GM19455 (cell line): ENCODE results near the gene AHI1.
"Not testable (repeated sequence)": the region's sequence is repeated elsewhere in the genome, so short reads cannot be mapped to it uniquely, and the experiment has no call there.

ENCODE experiments used
- ATAC-seq: cut with Tn5 transposase; IDR thresholded peaks from one replicate; pipeline ENCODE4 v1.9.1; 2021; ENCODE audit not compliant: unreplicated experiment

AHI1 gene

DNA sequence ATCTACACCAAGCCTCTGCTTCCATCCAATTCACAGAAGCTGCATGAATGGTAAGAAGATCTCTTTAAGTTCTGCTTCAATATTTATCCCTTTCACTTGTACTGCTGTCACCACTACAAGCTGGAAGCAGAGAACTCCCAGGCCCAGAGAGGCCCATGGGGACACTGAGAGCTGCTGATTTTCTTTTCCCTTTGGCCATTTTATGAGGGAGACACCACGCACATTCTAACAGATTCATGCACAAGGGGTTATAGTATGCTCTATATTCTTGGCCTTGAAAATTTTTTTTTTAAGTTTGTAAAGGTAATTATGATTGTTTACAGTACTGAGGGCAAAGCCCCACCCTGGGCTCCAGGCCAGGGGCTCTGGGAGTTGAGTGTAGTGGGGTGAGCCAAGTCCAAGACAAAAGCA is 228.1 kb downstream of the AHI1 start:
- ATAC-seq: no peak

DNA sequence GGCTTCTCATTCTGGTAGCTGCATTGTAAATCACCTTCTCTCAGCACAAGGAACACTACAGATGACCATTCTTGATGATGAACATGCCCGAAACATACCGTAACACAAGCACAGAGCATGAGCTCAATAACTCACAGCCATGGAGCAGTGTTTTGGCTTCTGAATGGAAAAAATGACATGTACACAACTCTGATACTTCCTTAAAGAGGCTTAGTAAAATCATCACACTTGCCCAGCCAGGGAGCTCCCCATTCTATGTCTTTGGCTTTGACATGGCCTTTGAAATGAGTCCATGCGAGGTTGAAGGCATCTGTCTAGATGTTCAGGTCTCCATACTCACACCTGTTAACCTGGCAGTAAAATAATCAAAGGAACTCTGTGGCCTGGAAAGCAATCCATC is 228.8 kb downstream of the AHI1 start:
- ATAC-seq: no peak

GRCh38 chr6:135268263-135268662 is 229.3 kb downstream of the AHI1 start:
- no peak for ATAC-seq

DNA sequence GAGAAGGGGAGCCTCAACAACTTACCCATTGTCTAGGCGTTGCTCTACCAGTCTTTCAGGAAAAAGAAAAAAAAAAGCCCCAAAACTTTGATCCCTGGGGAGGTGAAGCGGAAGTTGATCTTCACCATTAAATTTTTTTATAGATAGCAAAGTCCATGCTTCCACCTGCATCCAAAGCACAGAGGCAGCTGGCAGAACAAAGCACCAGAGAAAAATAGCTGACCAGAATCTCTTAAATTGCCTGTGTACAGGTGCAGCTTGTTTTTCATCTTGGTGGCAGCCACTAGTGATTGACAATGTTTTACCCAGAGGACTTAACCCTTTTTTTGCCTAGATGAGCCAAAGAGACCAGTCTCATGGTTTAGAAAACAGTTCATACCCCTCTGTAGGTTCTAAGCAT is 230.5 kb downstream of the AHI1 start:
- no peak for ATAC-seq

- no peak for ATAC-seq
Measured at GRCh38 chr6:135266675-135267074, 230.9 kb downstream of the AHI1 start.

- no peak for ATAC-seq
Measured at GRCh38 chr6:135265278-135265677, 232.3 kb downstream of the AHI1 start.

GRCh38 chr6:135261872-135262725 is 235.4 kb downstream of the AHI1 start:
- ATAC-seq: no peak

GRCh38 chr6:135260612-135261011 is 236.9 kb downstream of the AHI1 start:
- no peak for ATAC-seq

DNA sequence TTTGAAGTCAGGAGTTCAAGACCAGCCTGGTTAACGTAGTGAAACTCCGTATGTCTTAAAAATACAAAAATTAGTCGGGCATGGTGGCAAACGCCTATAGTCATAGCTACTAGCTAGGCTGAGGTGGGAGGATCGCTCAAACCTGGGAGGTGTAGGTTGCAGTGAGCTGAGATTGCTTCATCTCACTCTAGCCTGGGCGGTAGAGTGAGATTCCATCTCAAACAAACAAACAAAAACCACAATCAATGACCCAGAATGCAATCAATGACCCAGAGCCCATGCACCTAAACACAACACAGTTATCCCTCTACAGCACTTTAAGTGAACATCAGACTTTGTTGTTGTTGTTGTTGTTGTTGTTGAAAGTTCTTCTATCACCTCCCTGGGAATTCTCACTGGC is 238.6 kb downstream of the AHI1 start:
- ATAC-seq: no peak

DNA sequence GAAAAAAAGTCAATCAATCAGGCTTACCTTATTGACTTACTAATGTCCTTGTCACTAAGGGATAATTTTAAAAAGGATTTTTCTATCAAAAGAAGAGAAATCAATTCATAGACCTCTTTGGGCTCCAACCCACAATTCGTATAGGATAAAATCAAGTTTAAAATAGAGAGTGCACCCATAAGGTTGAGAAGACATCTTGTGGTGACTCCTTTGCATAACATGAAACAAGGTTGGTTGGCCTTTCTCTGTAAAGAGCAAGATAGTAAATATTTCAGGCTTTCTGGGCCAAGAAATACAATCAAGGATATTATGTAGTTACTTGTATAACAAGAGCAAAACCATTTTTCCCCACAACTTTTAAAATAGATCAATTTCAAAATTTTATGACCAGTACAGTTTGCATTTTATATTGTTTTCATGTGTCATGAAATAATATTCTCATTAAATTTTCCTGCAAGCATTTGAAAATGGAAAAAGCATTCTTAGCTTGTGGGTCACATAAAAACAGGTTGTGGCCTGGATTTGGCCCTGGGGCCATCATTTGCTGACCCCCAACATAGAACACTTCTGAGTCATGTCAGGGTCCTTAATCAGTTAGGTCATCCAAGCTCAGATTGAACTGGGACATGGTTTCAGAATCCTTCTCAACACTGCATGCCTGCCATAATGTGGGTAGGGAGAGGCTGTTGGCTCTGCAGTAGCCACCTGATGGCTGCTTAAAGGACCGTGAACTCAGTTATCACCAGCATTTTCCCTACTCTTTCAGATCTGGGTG is 239.7 kb downstream of the AHI1 start:
- no peak for ATAC-seq

- ATAC-seq: no peak
Measured at GRCh38 chr6:135256866-135257265, 240.7 kb downstream of the AHI1 start.

- ATAC-seq: no peak
Measured at GRCh38 chr6:135254471-135254870, 243.1 kb downstream of the AHI1 start.

GRCh38 chr6:135251498-135252441 is 245.8 kb downstream of the AHI1 start:
- no peak for ATAC-seq

GRCh38 chr6:135250751-135251497 is 246.6 kb downstream of the AHI1 start:
- no peak for ATAC-seq

DNA sequence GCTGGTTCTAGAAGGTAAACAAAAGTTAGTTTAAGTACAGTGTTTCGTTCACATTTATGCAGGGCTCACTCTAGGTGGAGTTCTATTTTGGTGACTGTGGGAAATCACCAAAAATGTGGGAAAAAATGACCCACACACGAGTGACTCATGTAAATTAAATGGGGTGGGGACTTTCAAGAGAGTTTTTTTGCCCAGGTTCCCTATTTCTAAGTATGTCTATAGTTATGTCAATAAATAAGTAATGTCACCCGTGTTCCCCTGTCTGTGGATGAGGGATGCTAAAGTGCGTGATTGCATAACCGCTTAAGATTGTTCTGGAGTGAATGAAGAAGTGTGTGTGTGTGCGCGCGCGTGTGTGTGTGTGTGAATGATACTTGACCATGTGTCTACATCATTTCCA is 247.3 kb downstream of the AHI1 start:
- ATAC-seq: no peak

DNA sequence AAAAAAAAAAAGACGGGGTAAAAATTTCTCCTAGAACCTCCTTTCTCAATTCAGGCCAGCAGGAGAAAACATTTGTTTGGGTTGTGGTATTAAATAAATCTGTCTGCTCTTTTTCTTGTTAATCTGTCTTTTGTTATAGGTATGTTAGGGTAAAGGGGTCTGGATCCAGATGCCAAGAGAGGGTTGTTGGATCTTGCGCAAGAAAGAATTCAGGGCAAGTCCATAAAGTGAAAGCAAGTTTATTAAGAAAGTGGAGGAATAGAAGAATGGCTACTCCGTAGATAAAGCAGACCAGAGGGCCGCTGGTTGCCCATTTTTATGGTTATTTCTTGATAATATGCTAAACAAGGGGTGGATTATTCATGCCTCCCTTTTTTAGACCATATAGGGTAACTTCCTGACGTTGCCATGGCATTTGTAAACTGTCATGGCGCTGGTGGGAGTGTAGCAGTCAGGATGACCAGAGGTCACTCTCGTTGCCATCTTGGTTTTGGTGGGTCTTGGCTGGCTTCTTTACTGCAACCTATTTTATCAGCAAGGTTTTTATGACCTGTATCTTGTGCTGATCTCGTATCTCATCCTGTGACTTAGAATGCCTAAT is 251.0 kb downstream of the AHI1 start:
- ATAC-seq: not testable (repeated sequence)

DNA sequence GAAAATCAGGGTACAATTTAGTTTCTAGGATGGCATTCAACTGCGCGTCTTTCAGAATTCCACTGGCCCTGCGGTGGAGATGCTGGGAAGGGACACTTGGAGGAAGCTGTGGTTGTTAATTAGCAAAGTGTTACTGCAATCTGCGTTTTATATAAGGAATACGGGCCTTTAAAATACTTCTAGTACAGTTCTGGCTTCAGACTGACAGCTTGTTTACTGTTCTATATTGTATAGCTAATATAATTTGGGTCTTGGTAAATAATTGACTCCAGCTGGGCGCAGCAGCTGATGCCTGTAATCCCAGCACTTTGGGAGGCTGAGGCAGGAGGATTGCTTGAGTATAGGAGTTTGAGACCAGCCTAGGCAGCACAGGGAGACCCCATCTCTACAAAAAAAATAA is 252.7 kb downstream of the AHI1 start:
- ATAC-seq: no peak

DNA sequence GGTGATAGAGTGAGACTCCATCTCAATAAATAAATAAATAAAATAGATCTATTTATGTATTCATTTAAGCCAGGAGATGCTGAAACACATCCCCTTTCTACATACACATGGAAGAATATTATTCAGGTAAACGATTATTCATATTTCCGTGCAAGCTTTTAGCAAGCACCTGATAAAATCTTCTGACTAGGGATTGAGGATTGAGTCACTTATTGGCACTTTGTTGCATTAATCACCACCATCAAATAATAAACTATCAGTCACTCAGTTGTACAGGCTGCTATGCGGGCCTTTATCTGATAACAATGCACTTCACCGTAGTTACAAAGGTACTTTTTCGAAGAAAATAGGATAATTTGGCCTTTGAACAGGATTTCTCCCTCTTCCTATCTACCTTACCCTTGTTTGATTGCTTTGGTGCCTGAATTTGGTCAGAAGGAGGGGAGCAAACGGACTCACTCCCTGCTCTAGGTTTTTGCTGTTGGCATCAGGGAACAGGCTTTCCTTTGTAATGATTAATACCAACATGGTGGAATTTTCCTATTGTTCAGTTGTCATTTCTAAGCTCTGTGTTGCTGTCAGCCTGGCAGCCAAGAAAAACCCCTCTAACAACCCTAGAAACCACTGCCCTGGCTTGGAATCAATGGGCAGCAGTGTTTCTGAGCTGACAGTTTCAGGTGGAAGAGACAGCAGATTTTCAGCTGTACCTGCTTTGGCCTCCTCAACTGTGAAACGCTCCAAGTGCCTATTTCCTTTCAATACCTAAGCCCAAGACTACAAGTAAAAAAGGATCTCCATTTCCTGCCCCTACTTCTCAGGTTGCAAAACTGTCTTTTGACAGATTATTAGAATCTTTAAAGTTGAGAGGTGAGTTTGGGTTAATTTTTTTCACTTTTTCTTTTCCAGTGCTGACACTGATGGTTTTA is 253.4 kb downstream of the AHI1 start:
- no peak for ATAC-seq

GRCh38 chr6:135240711-135241110 is 256.8 kb downstream of the AHI1 start:
- ATAC-seq: no peak
